Type B pancreatic cell (in vitro differentiated cells): ENCODE measurements around the gene MRPL52. TPM values are rescaled to one million over a fixed set of nuclear protein-coding genes. Genes with fewer than 3 reads are reported as not detected.

ENCODE experiments used
- DNase-seq: peaks from one replicate; pipeline ENCODE4 v3.0.0; 2021; ENCODE audit warnings: mixed read lengths; ENCODE audit not compliant: unreplicated experiment; ENCODE audit errors: extremely low spot score
- H3K27ac Mint-ChIP-seq: 2 replicates; pipeline ENCODE4 v1.8.0; 2021; ENCODE audit warnings: mild to moderate bottlenecking, mixed read lengths
- H3K27me3 Mint-ChIP-seq: 2 replicates; pipeline ENCODE4 v1.8.0; 2021; ENCODE audit warnings: mixed read lengths
- H3K36me3 Mint-ChIP-seq: 2 replicates; pipeline ENCODE4 v1.8.0; 2021; ENCODE audit warnings: mixed read lengths
- H3K4me1 Mint-ChIP-seq: one replicate; pipeline ENCODE4 v1.8.0; 2021; ENCODE audit warnings: mixed read lengths; ENCODE audit not compliant: unreplicated experiment
- H3K4me3 Mint-ChIP-seq: 2 replicates; pipeline ENCODE4 v1.8.0; 2021; ENCODE audit warnings: mild to moderate bottlenecking, mixed read lengths
- H3K9me3 Mint-ChIP-seq: 2 replicates; pipeline ENCODE4 v1.8.0; 2021; ENCODE audit warnings: mixed read lengths
- total RNA-seq: library from RNA; stranded (reverse); gene quantifications from 2 replicates; pipeline ENCODE4 v1.2.1, GENCODE V29; 2021; ENCODE audit warnings: low replicate concordance
- TF ChIP-seq, protein P1 (sequence below): fragments of 200-600 bp; sonication (generic); conservative IDR thresholded peaks from 2 replicates; pipeline ENCODE4 v1.5.0; 2021; ENCODE audit warnings: antibody characterized with exemption, mild to moderate bottlenecking

The MRPL52 gene
- total RNA-seq, 1 donor from 2014 or later = 96.6 TPM

DNA sequence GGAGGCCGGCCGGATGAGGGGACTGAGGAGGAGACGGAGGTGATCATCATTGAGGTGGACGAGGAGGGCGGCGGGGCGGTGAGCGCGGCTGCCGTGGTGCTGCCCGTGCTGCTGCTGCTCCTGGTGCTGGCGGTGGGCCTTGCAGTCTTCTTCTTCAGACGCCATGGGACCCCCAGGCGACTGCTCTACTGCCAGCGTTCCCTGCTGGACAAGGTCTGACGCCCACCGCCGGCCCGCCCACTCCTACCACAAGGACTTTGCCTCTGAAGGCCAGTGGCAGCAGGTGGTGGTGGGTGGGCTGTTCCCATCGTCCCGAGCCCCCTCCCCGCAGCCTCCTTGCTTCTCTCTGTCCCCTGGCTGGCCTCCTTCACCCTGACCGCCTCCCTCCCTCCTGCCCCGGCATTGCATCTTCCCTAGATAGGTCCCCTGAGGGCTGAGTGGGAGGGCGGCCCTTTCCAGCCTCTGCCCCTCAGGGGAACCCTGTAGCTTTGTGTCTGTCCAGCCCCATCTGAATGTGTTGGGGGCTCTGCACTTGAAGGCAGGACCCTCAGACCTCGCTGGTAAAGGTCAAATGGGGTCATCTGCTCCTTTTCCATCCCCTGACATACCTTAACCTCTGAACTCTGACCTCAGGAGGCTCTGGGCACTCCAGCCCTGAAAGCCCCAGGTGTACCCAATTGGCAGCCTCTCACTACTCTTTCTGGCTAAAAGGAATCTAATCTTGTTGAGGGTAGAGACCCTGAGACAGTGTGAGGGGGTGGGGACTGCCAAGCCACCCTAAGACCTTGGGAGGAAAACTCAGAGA, 16.3 kb downstream of the MRPL52 start:
- no peak overlapping the region for H3K4me3 Mint-ChIP-seq
- peaks cover 19% of the 10 kb centered on the region for H3K4me1 Mint-ChIP-seq
- no peaks in the 10 kb centered on the region for H3K9me3 Mint-ChIP-seq
- H3K27ac Mint-ChIP-seq = no peak overlapping the region
- no peak for DNase-seq
- H3K27me3 Mint-ChIP-seq = no peaks in the 10 kb centered on the region
- peaks cover 8% of the 10 kb centered on the region for H3K36me3 Mint-ChIP-seq
- TF ChIP-seq, protein P1, sequence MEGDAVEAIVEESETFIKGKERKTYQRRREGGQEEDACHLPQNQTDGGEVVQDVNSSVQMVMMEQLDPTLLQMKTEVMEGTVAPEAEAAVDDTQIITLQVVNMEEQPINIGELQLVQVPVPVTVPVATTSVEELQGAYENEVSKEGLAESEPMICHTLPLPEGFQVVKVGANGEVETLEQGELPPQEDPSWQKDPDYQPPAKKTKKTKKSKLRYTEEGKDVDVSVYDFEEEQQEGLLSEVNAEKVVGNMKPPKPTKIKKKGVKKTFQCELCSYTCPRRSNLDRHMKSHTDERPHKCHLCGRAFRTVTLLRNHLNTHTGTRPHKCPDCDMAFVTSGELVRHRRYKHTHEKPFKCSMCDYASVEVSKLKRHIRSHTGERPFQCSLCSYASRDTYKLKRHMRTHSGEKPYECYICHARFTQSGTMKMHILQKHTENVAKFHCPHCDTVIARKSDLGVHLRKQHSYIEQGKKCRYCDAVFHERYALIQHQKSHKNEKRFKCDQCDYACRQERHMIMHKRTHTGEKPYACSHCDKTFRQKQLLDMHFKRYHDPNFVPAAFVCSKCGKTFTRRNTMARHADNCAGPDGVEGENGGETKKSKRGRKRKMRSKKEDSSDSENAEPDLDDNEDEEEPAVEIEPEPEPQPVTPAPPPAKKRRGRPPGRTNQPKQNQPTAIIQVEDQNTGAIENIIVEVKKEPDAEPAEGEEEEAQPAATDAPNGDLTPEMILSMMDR = no peak

DNA sequence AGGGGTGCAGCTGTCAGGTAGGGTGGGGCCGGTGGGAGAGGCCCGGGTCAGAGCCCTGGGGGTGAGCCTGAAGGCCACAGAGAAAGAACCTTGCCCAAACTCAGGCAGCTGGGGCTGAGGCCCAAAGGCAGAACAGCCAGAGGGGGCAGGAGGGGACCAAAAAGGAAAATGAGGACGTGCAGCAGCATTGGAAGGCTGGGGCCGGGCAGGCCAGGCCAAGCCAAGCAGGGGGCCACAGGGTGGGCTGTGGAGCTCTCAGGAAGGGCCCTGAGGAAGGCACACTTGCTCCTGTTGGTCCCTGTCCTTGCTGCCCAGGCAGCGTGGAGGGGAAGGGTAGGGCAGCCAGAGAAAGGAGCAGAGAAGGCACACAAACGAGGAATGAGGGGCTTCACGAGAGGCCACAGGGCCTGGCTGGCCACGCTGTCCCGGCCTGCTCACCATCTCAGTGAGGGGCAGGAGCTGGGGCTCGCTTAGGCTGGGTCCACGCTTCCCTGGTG, 17.2 kb downstream of the MRPL52 start:
- H3K27me3 Mint-ChIP-seq = no peaks in the 10 kb centered on the region
- H3K4me1 Mint-ChIP-seq = peaks cover 19% of the 10 kb centered on the region
- no peak overlapping the region for H3K4me3 Mint-ChIP-seq
- H3K9me3 Mint-ChIP-seq = no peaks in the 10 kb centered on the region
- peaks cover 3% of the 10 kb centered on the region for H3K36me3 Mint-ChIP-seq
- DNase-seq = no peak
- H3K27ac Mint-ChIP-seq = no peak overlapping the region
- TF ChIP-seq, protein P1 = no peak

DNA sequence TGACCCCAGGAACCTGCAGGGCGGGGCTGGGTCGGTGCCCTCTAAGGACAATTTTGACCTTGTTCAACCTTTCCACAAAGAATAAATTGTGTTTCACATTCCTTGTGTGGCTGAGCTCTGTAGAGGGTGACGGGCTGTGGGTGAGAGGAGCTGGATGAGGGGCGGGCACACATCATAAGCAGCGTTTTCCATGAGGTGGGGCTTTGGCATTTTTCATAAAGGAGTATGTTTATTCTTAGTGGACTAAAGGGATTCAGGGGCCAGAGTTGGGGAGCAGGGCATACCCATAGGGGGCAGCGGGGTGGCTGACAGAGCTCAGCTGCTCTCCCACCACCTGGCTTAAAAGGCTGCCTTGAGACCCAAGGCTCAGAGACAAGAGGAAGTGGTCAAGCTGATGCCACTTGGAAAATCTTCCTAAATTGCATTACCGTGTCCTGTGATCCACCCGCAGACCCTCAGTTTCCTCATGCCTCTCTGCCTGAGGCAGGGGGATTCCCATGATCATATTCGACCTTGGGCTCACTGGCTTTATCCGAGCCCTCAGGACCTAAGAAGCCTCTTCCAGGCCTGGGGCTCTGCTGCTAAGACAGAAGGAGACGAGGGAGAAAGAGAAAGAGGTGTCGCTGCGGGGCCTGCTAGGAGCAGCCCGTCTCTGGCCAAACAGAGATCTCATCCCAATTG, 18.1 kb downstream of the MRPL52 start:
- H3K4me3 Mint-ChIP-seq = peak overlapping the region; percentile 73
- H3K9me3 Mint-ChIP-seq = no peaks in the 10 kb centered on the region

DNA sequence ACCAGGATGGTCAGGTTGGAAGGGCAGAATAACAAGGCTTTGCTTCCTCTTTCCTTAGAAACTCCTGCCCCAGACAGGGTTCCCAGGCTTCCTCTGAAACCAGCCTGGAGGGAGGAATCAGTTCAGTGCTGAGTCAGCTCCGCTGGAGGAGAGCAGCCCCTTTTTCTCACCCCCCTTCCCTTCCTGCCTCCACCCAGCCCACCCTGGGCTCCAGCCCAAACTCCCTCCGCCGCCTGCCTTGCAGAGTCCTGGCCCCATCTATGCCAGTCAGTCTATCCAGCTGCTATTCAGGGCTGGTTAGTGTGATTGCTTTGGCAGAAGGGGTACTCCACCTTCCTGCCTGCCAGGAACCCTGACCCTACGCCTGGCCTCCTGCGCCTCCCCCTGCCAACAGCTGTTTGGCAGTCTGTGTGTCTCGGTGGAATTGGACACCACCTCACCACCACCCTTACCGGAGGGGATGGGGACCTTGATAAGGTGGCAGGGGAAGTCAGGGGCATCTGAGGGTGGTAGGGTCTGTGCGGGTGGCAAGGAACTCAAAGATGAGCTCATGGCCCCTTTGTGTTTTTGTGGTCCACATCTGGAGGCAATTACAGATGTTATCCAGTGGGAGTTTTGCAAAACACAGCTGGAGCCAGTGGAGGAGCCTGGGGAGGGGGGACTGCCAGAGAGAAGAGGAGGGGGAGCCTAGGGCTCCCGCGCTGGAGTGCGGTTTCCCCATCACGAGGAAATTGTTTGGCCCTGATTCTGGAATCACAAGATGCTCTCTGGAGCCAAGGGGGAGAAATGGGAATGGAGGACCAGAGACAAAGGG, 18.9 kb downstream of the MRPL52 start:
- DNase-seq = no peak
- peak overlapping the region; percentile 84 for H3K27ac Mint-ChIP-seq
- TF ChIP-seq, protein P1 = no peak
- H3K9me3 Mint-ChIP-seq = no peaks in the 10 kb centered on the region
- peaks cover 27% of the 10 kb centered on the region for H3K4me1 Mint-ChIP-seq
- peaks cover under 1% of the 10 kb centered on the region for H3K36me3 Mint-ChIP-seq
- peak overlapping the region; percentile 73 for H3K4me3 Mint-ChIP-seq
- no peaks in the 10 kb centered on the region for H3K27me3 Mint-ChIP-seq

More for the DNA sequence above, 18.1 kb downstream of the MRPL52 start:
- TF ChIP-seq, protein P1 = no peak
- Mint-ChIP-seq H3K36me3 (peaks cover 3% of the 10 kb centered on the region), H3K27me3 (no peaks in the 10 kb centered on the region), H3K27ac (peak overlapping the region; percentile 84), H3K4me1 (peaks cover 21% of the 10 kb centered on the region)
- DNase-seq = no peak

DNA sequence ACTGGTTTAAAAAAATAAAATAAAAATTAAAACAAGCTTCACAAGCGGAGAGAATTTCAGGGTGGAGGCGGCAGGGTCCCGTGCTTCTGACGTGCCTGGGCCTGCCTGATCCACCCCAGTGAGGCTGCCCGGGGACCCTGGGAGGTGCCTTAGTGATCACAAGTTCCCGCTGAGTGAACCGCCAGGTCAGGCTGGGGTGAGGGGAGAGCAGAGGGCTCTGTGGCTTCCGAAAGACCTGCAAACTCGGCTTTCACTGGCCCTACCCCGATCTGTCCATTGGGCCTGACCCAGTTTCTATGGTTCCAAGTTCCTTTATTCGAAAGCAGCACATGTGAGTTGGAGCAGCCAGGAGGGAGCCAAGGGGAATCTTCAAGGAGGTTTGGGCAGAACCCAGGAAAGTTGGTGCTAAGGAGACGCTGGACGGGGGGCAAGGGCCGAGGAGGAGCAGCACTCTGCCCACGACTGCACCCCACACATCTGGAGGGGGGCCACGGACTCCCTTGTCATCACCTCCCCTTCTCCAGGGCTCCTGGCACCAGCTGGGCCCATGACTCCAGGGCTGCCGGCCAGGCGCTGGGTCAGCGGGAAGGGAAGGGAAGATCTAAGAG, 19.6 kb downstream of the MRPL52 start:
- peaks cover 27% of the 10 kb centered on the region for H3K4me1 Mint-ChIP-seq
- no peak overlapping the region for H3K4me3 Mint-ChIP-seq
- no peaks in the 10 kb centered on the region for H3K36me3 Mint-ChIP-seq
- H3K9me3 Mint-ChIP-seq = no peaks in the 10 kb centered on the region
- H3K27ac Mint-ChIP-seq = peak overlapping the region; percentile 84
- no peak for DNase-seq
- no peaks in the 10 kb centered on the region for H3K27me3 Mint-ChIP-seq
- TF ChIP-seq, protein P1 = no peak
